ENCODE measurements around the gene CAMTA1. TPM values are rescaled to one million over a fixed set of nuclear protein-coding genes. Genes with fewer than 3 reads are reported as not detected.

CAMTA1 gene
- total RNA-seq, 1 donor: 56.1 TPM

GRCh38 chr1:6960860-6961259 is 175.6 kb downstream of the CAMTA1 start:
- no peak overlapping the region for H3K4me3 ChIP-seq (ENCODE audit: low read depth, low read length)
- DNase-seq (ENCODE audit: low read depth): no peak
- TF ChIP-seq CTCF (IDR thresholded peaks at IDR 0.05; ENCODE audit: insufficient read depth, low read depth, low read length): no peak

GRCh38 chr1:6961289-6961688 is 176.0 kb downstream of the CAMTA1 start:
- no peak overlapping the region for H3K4me3 ChIP-seq (ENCODE audit: low read depth, low read length)
- no peak for TF ChIP-seq CTCF (IDR thresholded peaks at IDR 0.05; ENCODE audit: insufficient read depth, low read depth, low read length)
- no peak for DNase-seq (ENCODE audit: low read depth)

GRCh38 chr1:6961905-6962477 is 176.7 kb downstream of the CAMTA1 start:
- TF ChIP-seq CTCF (IDR thresholded peaks at IDR 0.05; ENCODE audit: insufficient read depth, low read depth, low read length): no peak
- DNase-seq (ENCODE audit: low read depth): no peak
- H3K4me3 ChIP-seq (ENCODE audit: low read depth, low read length): no peak overlapping the region

DNA sequence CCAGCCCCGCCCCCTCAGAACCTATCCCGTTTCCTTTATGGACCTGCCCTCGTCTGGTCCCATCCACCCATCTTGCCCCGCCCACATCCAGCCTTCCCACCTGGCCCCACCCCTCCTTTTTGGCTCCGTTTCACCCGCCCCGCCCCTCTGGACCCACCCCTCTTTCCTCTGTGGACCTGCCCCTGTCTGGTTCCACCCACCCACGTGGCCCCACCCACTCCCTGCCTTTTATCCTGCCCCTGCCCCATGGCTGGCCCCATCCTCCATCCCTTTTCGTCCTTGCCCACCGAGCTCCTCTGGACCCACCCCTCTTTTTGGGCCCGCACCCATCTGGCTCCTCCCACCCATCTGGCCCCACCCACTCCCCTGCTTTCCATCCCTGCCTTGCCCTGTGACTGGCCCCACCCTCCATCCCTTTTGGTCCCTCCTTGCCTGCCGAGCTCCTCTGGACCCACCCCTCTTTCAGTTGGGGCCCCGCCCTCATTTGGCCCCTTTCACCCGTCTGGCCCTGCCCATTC is 177.3 kb downstream of the CAMTA1 start:
- no peak for DNase-seq (ENCODE audit: low read depth)
- TF ChIP-seq CTCF (IDR thresholded peaks at IDR 0.05; ENCODE audit: insufficient read depth, low read depth, low read length): no peak
- H3K4me3 ChIP-seq (ENCODE audit: low read depth, low read length): no peak overlapping the region

- H3K4me3 ChIP-seq (ENCODE audit: low read depth, low read length): no peak overlapping the region
- DNase-seq (ENCODE audit: low read depth): no peak
- TF ChIP-seq CTCF (IDR thresholded peaks at IDR 0.05; ENCODE audit: insufficient read depth, low read depth, low read length): no peak
Measured at GRCh38 chr1:6962996-6963911, 178.0 kb downstream of the CAMTA1 start.

DNA sequence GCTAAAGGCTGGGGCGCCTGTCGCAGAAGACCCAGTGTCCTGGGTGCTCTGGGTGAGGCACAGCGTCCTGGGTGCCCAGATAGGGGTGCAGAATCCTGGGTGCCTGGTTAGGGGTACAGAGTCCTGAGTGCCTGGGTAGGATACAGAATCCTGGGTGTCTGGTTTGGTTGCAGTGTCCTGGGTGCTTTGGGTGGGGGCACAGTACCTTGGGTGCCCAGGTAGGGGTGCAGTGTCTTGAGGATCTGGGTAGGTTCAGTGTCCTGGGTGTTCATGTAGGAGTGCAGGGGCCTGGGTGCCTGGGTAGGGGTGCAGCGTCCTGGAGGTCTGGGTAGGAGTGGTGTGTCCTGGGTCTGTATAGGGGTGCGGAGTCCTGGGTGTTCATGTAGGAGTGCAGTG is 178.7 kb downstream of the CAMTA1 start:
- no peak for DNase-seq (ENCODE audit: low read depth)
- TF ChIP-seq CTCF (IDR thresholded peaks at IDR 0.05; ENCODE audit: insufficient read depth, low read depth, low read length): no peak
- no peak overlapping the region for H3K4me3 ChIP-seq (ENCODE audit: low read depth, low read length)

All from fibroblast of villous mesenchyme (primary cell).